BJ (cell line): ENCODE data around the gene OR1J1. TPM values are rescaled to one million over a fixed set of nuclear protein-coding genes. Genes with fewer than 3 reads are reported as not detected.

Experiments
- CTCF ChIA-PET: fragments of 350-600 bp; formaldehyde crosslinking; extraction: SDS; loops from one replicate; lab custom pipeline; 2021; ENCODE audit warnings: antibody characterized with exemption, inconsistent platforms; lab: Yijun Ruan, JAX
- POLR2A ChIA-PET: fragments of 300-600 bp; sonication (Branson Sonifier 250); formaldehyde crosslinking; extraction: SDS; loops from one replicate; lab custom pipeline; 2021; ENCODE audit warnings: antibody characterized with exemption; lab: Charles Lee
- DNase-seq: peaks from one replicate; pipeline ENCODE4 v3.0.0-alpha.2; 2011; ENCODE audit warnings: low read depth
- H3K27me3 ChIP-seq: 2 replicates; pipeline ENCODE4 v1.6.0; 2011; ENCODE audit warnings: low read length; ENCODE audit not compliant: control insufficient read depth, insufficient read depth
- H3K36me3 ChIP-seq: 2 replicates; pipeline ENCODE4 v1.5.1; 2011; ENCODE audit warnings: low read length; ENCODE audit not compliant: control insufficient read depth, insufficient read depth
- H3K4me3 ChIP-seq: 2 replicates; pipeline ENCODE4 v1.5.1; 2011; ENCODE audit warnings: low read depth, mild to moderate bottlenecking, control low read depth, low read length
- CTCF ChIP-seq: IDR thresholded peaks from 2 replicates; pipeline ENCODE4 v1.5.1; 2011; ENCODE audit warnings: low read depth, mild to moderate bottlenecking, control low read depth, inconsistent platforms, low read length, moderate library complexity; ENCODE audit not compliant: insufficient read depth
- polyA minus RNA-seq: library from RNA; depleted of rRNA, polyadenylated mRNA; stranded (reverse); fragments of >200 nt; gene quantifications from 2 replicates; pipeline ENCODE4 v1.2.3, GENCODE V29; 2011; rRNA and poly(A)+ RNA removed
- polyA plus RNA-seq: library from polyadenylated mRNA; depleted of rRNA; stranded (reverse); fragments of >200 nt; gene quantifications from 2 replicates; pipeline ENCODE4 v1.2.3, GENCODE V29; 2011; rRNA removed

Gene OR1J1, protein sequence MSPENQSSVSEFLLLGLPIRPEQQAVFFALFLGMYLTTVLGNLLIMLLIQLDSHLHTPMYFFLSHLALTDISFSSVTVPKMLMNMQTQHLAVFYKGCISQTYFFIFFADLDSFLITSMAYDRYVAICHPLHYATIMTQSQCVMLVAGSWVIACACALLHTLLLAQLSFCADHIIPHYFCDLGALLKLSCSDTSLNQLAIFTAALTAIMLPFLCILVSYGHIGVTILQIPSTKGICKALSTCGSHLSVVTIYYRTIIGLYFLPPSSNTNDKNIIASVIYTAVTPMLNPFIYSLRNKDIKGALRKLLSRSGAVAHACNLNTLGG
- not detected in 2 replicates for polyA plus RNA-seq
- not detected in 2 replicates for polyA minus RNA-seq

- no peak for TF ChIP-seq CTCF
Measured at GRCh38 chr9:122477826-122478225, at the start of gene OR1J1. OR1J1 (minus strand) TSS chr9:122477926; CDS start chr9:122477926, 0 bp downstream.

DNA sequence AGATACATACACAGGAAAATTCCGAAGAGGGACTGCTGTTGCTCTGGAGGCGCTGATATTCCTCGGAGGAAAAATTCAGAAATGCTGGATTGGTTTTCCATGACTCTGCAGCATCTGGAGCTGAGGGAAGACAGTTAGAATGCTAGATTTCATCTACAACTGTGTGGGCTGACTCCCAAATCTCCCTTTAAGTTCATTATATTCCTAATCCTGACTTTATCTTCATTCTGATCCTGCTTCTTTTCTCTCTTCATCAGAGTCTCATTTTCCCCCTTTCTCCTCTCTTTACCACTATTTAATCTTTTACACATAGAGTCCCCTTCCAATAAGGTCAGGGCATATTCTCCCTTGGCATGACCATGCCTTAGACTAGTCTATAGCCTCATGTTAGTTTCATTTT is 49.5 kb upstream of the OR1J1 start, which contains the start of gene OR1N1:
TSS of gene OR1N1 (minus strand) at position 101 of the 400 bp plus-strand sequence. CDS start at position 101, 0 bp downstream.
- Histone ChIP-seq H3K27me3 (no peaks in the 10 kb centered on the region), H3K36me3 (no peaks in the 10 kb centered on the region), H3K4me3 (no peak within 1 kb of the TSS)
- ChIA-PET CTCF (no interaction called here), POLR2A (no interaction called here)
- DNase-seq, result no peak
- TF ChIP-seq CTCF, result no peak

More at GRCh38 chr9:122477826-122478225, at the start of gene OR1J1:
- Histone ChIP-seq H3K36me3 (no peaks in the 10 kb centered on the region), H3K27me3 (no peaks in the 10 kb centered on the region), H3K4me3 (no peak within 1 kb of the TSS)
- CTCF ChIA-PET, result interaction anchor here (1.1 kb wide), 1 partner anchor 21 kb away, joined by 4 read pairs; no protein-coding TSS in a partner anchor
- POLR2A ChIA-PET, result no interaction called here
- no peak for DNase-seq

DNA sequence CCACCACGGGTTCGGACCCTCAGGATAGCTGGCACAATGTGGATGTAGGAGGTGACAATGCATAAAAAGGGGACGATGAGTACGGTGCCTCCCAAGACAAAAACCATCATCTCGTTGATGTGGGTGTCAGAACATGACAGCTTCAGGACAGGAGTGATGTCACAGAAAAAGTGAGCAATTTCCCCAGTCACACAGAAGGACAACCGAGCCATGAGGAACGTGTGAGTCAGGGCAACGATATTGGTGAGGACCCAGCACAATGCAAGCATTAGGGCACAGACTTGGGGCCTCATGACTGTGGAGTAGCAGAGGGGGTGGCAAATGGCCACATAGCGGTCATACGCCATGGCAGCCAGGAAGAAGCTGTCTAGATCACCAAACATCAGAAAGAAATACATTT is 48.9 kb upstream of the OR1J1 start:
- DNase-seq, result no peak
- POLR2A ChIA-PET, result no interaction called here

GRCh38 chr9:122519376-122519775 is 41.6 kb upstream of the OR1J1 start:
- Histone ChIP-seq H3K4me3 (no peak overlapping the region), H3K36me3 (no peaks in the 10 kb centered on the region), H3K27me3 (no peaks in the 10 kb centered on the region; the same call in 1 of the 2 replicates)
- ChIA-PET CTCF (interaction anchor here (0.7 kb wide), 1 partner anchor 162 kb away, joined by 3 read pairs; no protein-coding TSS in a partner anchor), POLR2A (no interaction called here)
- DNase-seq, result no peak
- no peak for TF ChIP-seq CTCF

More for the DNA sequence above, 48.9 kb upstream of the OR1J1 start:
- TF ChIP-seq CTCF, result no peak
- no peaks in the 10 kb centered on the region for H3K27me3 ChIP-seq
- no peaks in the 10 kb centered on the region for H3K36me3 ChIP-seq
- CTCF ChIA-PET, result interaction anchor here (1.4 to 1.5 kb wide), 2 partner anchors 10 to 18 kb away, joined by 3 to 4 read pairs; no protein-coding TSS in a partner anchor
- H3K4me3 ChIP-seq, result no peak overlapping the region

- H3K27me3 ChIP-seq, result no peaks in the 10 kb centered on the region; the same call in 1 of the 2 replicates
- H3K36me3 ChIP-seq, result no peaks in the 10 kb centered on the region
- POLR2A ChIA-PET, result no interaction called here
- CTCF ChIA-PET, result no interaction called here
- H3K4me3 ChIP-seq, result no peak within 1 kb of the TSS
- DNase-seq, result no peak
- TF ChIP-seq CTCF, result no peak
Measured at GRCh38 chr9:122518841-122519240, 41.1 kb upstream of the OR1J1 start, which contains the start of gene OR1J4. OR1J4 (plus strand) TSS chr9:122519141; CDS start chr9:122519141, 0 bp downstream.
